Caco-2 (cell line): ENCODE data around the gene GMEB1. TPM values are rescaled to one million over a fixed set of nuclear protein-coding genes. Genes with fewer than 3 reads are reported as not detected.

Experiments
- BruUV-seq: library from RNA; stranded (reverse); fragments of 400-500 nt; replicated peaks from 2 replicates; lab custom pipeline; 2021; lab: Mats Ljungman, UMichigan
- CTCF ChIA-PET: fragments of 300-600 bp; sonication (Branson Sonifier 250); formaldehyde crosslinking; loops from one replicate; lab custom pipeline; 2022; ENCODE audit warnings: antibody characterized with exemption; lab: Charles Lee
- POLR2A ChIA-PET: fragments of 300-600 bp; sonication (Branson Sonifier 250); formaldehyde crosslinking; loops from one replicate; lab custom pipeline; 2022; ENCODE audit warnings: antibody characterized with exemption; lab: Charles Lee
- DNase-seq, 2 experiments: peaks; one replicate each; pipeline versions ENCODE4 v3.0.0 to v3.0.0-alpha.2; 2020 to 2022
- H3K27me3 ChIP-seq: replicated peaks from 2 replicates; pipeline ENCODE4 v1.6.0; 2011; ENCODE audit warnings: low read length; ENCODE audit not compliant: control insufficient read depth, insufficient read depth
- H3K36me3 ChIP-seq: 2 replicates; pipeline ENCODE4 v1.5.1; 2011; ENCODE audit warnings: low read length; ENCODE audit not compliant: control insufficient read depth, insufficient read depth
- H3K4me1 ChIP-seq: fragments of 250-450 bp; sonication (Bioruptor Pico); 2 replicates; pipeline ENCODE4 v1.5.1; 2020; ENCODE audit warnings: mild to moderate bottlenecking
- H3K4me3 ChIP-seq: 2 replicates; pipeline ENCODE4 v1.5.1; 2011; ENCODE audit warnings: low read depth, mild to moderate bottlenecking, control low read depth, low read length
- H3K9me3 ChIP-seq: fragments of 250-450 bp; sonication (Bioruptor Pico); 2 replicates; pipeline ENCODE4 v1.5.1; 2020; ENCODE audit warnings: mild to moderate bottlenecking, moderate library complexity
- H3K27ac Mint-ChIP-seq: one replicate; pipeline ENCODE4 v1.8.0; 2022; ENCODE audit warnings: mixed read lengths; ENCODE audit not compliant: unreplicated experiment
- H3K27me3 Mint-ChIP-seq: one replicate; pipeline ENCODE4 v1.8.0; 2022; ENCODE audit warnings: mixed read lengths; ENCODE audit not compliant: insufficient read depth, unreplicated experiment
- H3K36me3 Mint-ChIP-seq: one replicate; pipeline ENCODE4 v1.8.0; 2022; ENCODE audit warnings: mild to moderate bottlenecking, mixed read lengths; ENCODE audit not compliant: insufficient read depth, unreplicated experiment
- H3K4me1 Mint-ChIP-seq: one replicate; pipeline ENCODE4 v1.8.0; 2022; ENCODE audit warnings: low read depth, mixed read lengths; ENCODE audit not compliant: unreplicated experiment
- H3K4me3 Mint-ChIP-seq: one replicate; pipeline ENCODE4 v1.8.0; 2022; ENCODE audit warnings: mild to moderate bottlenecking, moderate library complexity, mixed read lengths; ENCODE audit not compliant: unreplicated experiment
- H3K9me3 Mint-ChIP-seq: one replicate; pipeline ENCODE4 v1.8.0; 2022; ENCODE audit warnings: mixed read lengths; ENCODE audit not compliant: unreplicated experiment
- intact Hi-C: fragments of 100-400 bp; cut with micrococcal nuclease; formaldehyde crosslinking; loops from one replicate; pipeline ENCODE4 v1.10.0; 2022; ENCODE audit not compliant: unreplicated experiment
- total RNA-seq: library from RNA; stranded (reverse); gene quantifications from 2 replicates; pipeline ENCODE4 v1.2.3, GENCODE V29; 2022
- TF ChIP-seq, protein P1 (sequence below), 2 experiments: fragments of 200-600 bp in 1 of 2; IDR thresholded peaks; 1 replicate in 1 of 2; 2 replicates in 1 of 2; pipeline versions ENCODE4 v1.5.1 to v1.8.0; 2011 to 2022; ENCODE audit warnings: antibody characterized with exemption in 1 of 2, control low read depth in 1 of 2, inconsistent platforms in 1 of 2, low read depth in 1 of 2, low read length in 1 of 2, mild to moderate bottlenecking in 1 of 2, moderate library complexity in 1 of 2; ENCODE audit not compliant: insufficient read depth in 1 of 2, severe bottlenecking in 1 of 2, unreplicated experiment in 1 of 2

The GMEB1 gene
- total RNA-seq, 1 experiment from 2014 or later = 5.2 TPM

DNA sequence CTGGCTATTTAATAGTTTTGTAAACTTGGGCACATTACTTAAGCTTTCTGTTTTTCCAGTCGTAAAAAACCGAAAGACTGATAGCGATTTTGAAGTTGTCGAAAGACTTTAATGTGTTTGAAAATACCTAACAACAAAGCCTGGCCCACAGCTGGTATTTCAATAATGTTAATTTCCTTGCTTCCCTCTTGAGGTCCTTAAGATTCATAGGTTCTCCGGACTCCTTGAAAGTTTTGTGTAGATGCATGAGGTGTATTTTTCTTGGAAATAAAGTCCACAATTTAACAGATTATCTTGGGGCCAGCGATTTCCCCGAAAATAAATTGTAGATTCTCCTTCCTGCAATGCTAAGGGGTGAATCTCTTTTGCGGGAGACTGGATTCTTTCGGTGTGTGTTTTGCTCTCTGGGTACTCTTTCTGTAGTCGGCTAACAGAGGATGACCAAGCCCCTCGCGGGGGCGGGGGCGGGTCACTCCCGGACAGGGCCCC, 67.4 kb downstream of the GMEB1 start:
- no peaks in the 10 kb centered on the region for H3K27me3 Mint-ChIP-seq
- POLR2A ChIA-PET = interaction anchor here (0.8 to 1.9 kb wide), 8 partner anchors 64 to 446 kb away, joined by 3 to 54 read pairs (median 6); partner anchors contain the start of genes GMEB1, RNU11, SRSF4 and TAF12
- TSS peak; percentile 95 for BruUV-seq

DNA sequence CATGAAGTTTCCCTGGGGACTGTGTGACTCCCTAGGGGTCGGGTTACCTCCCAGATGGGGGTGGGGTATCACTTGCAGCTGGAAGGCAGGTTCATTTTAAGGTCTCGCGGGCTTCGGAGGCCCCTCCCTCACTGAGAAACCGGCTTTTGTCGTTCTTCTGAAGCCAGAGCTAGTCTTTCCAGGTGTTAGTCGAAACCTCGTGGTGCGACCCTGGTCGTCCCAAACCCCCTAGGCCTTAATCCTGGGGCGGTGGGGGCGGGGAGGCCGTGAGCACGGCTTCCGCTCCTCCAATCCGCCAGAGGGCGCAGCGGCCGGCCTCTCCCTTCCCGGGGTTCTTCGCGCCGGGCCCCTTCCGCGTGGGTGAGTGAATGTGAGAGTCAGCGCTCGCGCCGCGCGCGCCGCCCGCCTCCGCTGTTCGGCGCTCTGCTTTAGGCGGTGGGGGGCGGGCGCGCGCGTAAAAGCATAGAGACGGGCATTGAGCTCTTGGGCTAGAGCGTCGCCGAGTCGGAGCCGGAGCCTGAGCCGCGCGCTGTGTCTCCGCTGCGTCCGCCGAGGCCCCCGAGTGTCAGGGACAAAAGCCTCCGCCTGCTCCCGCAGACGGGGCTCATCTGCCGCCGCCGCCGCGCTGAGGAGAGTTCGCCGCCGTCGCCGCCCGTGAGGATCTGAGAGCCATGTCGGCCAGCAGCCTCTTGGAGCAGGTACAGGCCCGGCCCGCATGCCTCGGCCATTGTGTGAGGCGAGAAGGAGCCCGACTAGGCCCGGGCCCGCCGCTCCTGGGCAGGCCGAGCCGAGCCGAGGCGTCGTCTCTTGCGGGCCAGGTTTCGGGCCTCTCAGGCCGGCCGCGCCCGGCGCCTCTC, 68.1 kb downstream of the GMEB1 start, which contains the start of gene YTHDF2:
Gene YTHDF2, plus strand, starts transcription at position 491 of the 857 bp plus-strand sequence. Its CDS starts 181 bp downstream, at position 672.
- peak; percentile 93 to 95 for DNase-seq
- Histone ChIP-seq H3K4me1 (peaks cover 17% of the 10 kb centered on the region; the same call in 1 of the 2 replicates), H3K4me3 (peak within 1 kb of the TSS; percentile 62), H3K9me3 (no peaks in the 10 kb centered on the region), H3K36me3 (no peaks in the 10 kb centered on the region), H3K27me3 (no peaks in the 10 kb centered on the region)
- Mint-ChIP-seq H3K27ac (peak within 1 kb of the TSS; percentile 92), H3K4me1 (no peaks in the 10 kb centered on the region), H3K36me3 (peaks cover 55% of the 10 kb centered on the region), H3K4me3 (peak within 1 kb of the TSS; percentile 92), H3K27me3 (no peaks in the 10 kb centered on the region), H3K9me3 (no peaks in the 10 kb centered on the region)
- BruUV-seq = no TSS peak
- TF ChIP-seq, protein P1, sequence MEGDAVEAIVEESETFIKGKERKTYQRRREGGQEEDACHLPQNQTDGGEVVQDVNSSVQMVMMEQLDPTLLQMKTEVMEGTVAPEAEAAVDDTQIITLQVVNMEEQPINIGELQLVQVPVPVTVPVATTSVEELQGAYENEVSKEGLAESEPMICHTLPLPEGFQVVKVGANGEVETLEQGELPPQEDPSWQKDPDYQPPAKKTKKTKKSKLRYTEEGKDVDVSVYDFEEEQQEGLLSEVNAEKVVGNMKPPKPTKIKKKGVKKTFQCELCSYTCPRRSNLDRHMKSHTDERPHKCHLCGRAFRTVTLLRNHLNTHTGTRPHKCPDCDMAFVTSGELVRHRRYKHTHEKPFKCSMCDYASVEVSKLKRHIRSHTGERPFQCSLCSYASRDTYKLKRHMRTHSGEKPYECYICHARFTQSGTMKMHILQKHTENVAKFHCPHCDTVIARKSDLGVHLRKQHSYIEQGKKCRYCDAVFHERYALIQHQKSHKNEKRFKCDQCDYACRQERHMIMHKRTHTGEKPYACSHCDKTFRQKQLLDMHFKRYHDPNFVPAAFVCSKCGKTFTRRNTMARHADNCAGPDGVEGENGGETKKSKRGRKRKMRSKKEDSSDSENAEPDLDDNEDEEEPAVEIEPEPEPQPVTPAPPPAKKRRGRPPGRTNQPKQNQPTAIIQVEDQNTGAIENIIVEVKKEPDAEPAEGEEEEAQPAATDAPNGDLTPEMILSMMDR (IDR thresholded peaks at IDR 0.05; ENCODE audit: insufficient read depth in 1 of 2, low read depth in 1 of 2, low read length in 1 of 2, severe bottlenecking in 1 of 2, unreplicated experiment in 1 of 2) = peak; percentile 65 to 70
- ChIA-PET POLR2A (interaction anchor here (0.6 to 1.9 kb wide), 19 partner anchors 9 to 445 kb away, joined by 3 to 54 read pairs (median 5); partner anchors contain the start of genes EPB41, GMEB1, RNU11 and SRSF4), CTCF (interaction anchor here (0.6 to 1.8 kb wide), 29 partner anchors 10 to 1350 kb away, joined by 3 to 29 read pairs (median 4); partner anchors contain the start of genes GMEB1, RNU11 and TAF12)
- intact Hi-C loops = loop anchor here (1.0 to 5.0 kb wide), 3 partner anchors 68 to 446 kb away; partner anchors contain the start of genes GMEB1, RNU11 and SRSF4

More for the DNA sequence above, 67.4 kb downstream of the GMEB1 start:
- DNase-seq = no peak
- peak overlapping the region; percentile 92 for H3K27ac Mint-ChIP-seq
- Histone ChIP-seq H3K4me1 (peaks cover 17% of the 10 kb centered on the region; the same call in 1 of the 2 replicates), H3K36me3 (no peaks in the 10 kb centered on the region), H3K27me3 (no peaks in the 10 kb centered on the region), H3K9me3 (no peaks in the 10 kb centered on the region), H3K4me3 (peak overlapping the region; percentile 40)
- H3K4me3 Mint-ChIP-seq = peak overlapping the region; percentile 92
- TF ChIP-seq, protein P1 (IDR thresholded peaks at IDR 0.05; ENCODE audit: insufficient read depth in 1 of 2, low read depth in 1 of 2, low read length in 1 of 2, severe bottlenecking in 1 of 2, unreplicated experiment in 1 of 2) = no peak
- CTCF ChIA-PET = interaction anchor here (0.6 to 1.8 kb wide), 13 partner anchors 9 to 1351 kb away, joined by 3 to 29 read pairs (median 3); partner anchors contain the start of genes GMEB1 and TAF12
- intact Hi-C loops = loop anchor here (1.0 to 5.0 kb wide), 3 partner anchors 68 to 446 kb away; partner anchors contain the start of genes GMEB1, RNU11 and SRSF4
- H3K36me3 Mint-ChIP-seq = peaks cover 48% of the 10 kb centered on the region
- no peaks in the 10 kb centered on the region for H3K9me3 Mint-ChIP-seq
- H3K4me1 Mint-ChIP-seq = no peaks in the 10 kb centered on the region
